IPS-18a (cell line): ENCODE data around the gene CDKN1A.
"Not testable (repeated sequence)": the region's sequence is repeated elsewhere in the genome, so short reads cannot be mapped to it uniquely, and the experiment has no call there.

Source experiments
- H3K27ac ChIP-seq: one replicate; pipeline ENCODE4 v1.5.1; 2013; ENCODE audit warnings: low read length
- H3K27me3 ChIP-seq: one replicate; pipeline ENCODE4 v1.6.1; 2013; ENCODE audit warnings: mild to moderate bottlenecking, low read length; ENCODE audit not compliant: control insufficient read depth, insufficient read depth
- H3K36me3 ChIP-seq: one replicate; pipeline ENCODE4 v1.6.1; 2013; ENCODE audit warnings: low read depth, low read length; ENCODE audit not compliant: control insufficient read depth
- H3K4me1 ChIP-seq: one replicate; pipeline ENCODE4 v1.6.1; 2013; ENCODE audit warnings: low read depth, low read length; ENCODE audit not compliant: control insufficient read depth
- H3K4me3 ChIP-seq: one replicate; pipeline ENCODE4 v1.5.1; 2013; ENCODE audit warnings: low read length
- H3K9ac ChIP-seq: one replicate; pipeline ENCODE4 v1.6.1; 2013; ENCODE audit warnings: mild to moderate bottlenecking, low read length, moderate library complexity
- H3K9me3 ChIP-seq: one replicate; pipeline ENCODE4 v1.6.1; 2013; ENCODE audit warnings: low read depth, low read length; ENCODE audit not compliant: control insufficient read depth

The CDKN1A gene

DNA sequence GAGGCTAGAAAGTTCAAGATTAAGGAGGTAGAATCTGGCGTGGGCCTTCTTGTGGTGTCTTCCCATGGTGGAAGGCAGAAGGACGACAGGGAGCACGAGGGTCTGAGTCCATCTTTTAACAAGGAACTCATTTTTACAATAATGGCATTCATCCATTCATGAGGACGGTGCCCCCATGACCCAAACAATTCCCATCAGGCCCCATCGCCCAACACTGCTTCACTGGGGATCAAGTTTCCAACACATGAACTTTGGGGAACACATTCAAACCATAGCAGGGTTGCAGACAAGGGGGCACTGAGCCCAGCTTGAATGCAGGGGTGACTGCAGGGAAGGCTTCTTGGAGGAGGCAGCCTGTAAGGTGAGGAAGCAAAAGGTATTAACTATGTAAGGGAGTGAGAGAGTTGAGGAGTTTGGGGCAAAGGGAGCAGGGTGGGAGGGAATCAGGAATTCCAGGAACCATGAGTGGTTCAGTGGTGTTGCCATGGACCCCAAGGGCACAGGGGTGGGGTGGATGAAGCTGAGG lies 24.6 kb downstream of the CDKN1A start:
- Histone ChIP-seq H3K27ac (no peak overlapping the region), H3K27me3 (no peaks in the 10 kb centered on the region), H3K4me3 (no peak overlapping the region), H3K9ac (no peak overlapping the region), H3K4me1 (no peaks in the 10 kb centered on the region), H3K36me3 (no peaks in the 10 kb centered on the region), H3K9me3 (no peaks in the 10 kb centered on the region)

DNA sequence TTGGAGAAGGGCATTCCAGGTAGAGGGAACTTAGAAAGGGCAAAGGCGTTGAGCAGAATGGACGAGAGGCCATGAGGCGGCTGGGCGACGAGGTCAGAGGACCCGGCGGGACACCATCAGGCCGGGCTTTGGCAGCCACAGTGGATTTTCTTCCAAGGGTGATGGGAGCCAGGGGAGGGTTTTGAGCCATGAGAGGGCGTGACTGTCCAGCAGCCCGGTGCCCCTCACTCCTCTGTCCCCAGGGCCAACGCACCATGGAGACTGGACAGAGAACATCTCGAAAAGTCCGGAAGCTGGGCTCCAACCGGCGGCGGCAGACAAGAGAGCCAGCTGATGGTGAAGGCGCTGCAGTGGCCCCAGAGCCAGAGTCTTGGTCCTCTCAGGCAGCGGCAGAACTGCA lies 25.5 kb downstream of the CDKN1A start:
- no peak overlapping the region for H3K4me3 ChIP-seq
- H3K9ac ChIP-seq, result no peak overlapping the region
- no peaks in the 10 kb centered on the region for H3K9me3 ChIP-seq
- no peaks in the 10 kb centered on the region for H3K36me3 ChIP-seq
- H3K27ac ChIP-seq, result no peak overlapping the region
- no peaks in the 10 kb centered on the region for H3K4me1 ChIP-seq
- H3K27me3 ChIP-seq, result no peaks in the 10 kb centered on the region

DNA sequence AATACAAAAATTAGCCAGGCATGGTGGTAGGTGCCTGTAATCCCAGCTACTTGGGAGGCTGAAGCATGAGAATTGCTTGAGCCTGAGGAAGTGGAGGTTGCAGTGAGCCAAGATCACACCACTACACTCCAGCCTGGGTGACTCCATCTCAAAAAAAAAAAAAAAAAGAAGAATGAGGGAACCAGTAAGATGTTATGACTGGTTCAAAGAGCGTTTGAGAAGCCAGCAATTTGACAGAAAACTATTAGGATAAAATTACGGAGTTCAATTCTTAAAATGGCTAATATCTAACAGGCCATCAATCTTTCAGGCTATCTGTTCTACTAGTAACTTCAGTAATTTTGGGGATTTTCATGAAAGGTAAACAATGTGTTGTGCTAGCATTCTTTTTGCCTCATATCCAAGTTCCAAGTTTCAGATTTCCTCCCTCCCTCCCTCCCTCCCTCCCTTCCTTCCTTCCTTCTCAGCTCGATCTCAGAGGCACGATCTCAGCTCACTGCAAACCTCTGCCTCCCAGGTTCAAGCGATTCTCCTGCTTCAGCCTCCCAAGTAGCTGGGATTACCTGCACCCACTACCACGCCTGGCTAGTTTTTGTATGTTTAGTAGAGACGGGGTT lies 26.6 kb downstream of the CDKN1A start:
- H3K36me3 ChIP-seq, H3K9ac ChIP-seq, H3K27me3 ChIP-seq, H3K4me3 ChIP-seq, H3K27ac ChIP-seq, H3K9me3 ChIP-seq, H3K4me1 ChIP-seq: not testable (repeated sequence)

DNA sequence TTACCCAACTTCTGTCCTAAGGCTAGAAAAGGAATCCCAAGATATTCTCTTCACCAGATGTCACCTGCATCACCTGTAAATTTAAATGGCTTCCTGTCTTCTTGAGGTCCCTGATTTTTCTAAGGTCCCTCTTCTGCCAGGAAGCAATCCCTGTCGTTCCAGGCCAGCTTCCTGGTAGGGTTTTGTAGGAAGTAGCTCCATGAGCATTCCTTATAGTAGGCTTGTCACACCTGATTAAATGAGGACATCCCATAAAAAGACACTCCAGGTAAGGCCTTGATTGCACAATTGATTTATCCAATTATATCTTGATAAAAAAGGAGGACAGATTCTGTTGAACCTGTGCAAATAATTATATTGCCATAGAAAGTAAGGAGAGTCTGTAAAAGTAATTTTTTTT lies 27.8 kb downstream of the CDKN1A start:
- H3K9ac ChIP-seq, result no peak overlapping the region
- H3K27ac ChIP-seq, result no peak overlapping the region
- H3K36me3 ChIP-seq, result no peaks in the 10 kb centered on the region
- no peak overlapping the region for H3K4me3 ChIP-seq
- H3K27me3 ChIP-seq, result no peaks in the 10 kb centered on the region
- H3K9me3 ChIP-seq, result no peaks in the 10 kb centered on the region
- H3K4me1 ChIP-seq, result no peaks in the 10 kb centered on the region

DNA sequence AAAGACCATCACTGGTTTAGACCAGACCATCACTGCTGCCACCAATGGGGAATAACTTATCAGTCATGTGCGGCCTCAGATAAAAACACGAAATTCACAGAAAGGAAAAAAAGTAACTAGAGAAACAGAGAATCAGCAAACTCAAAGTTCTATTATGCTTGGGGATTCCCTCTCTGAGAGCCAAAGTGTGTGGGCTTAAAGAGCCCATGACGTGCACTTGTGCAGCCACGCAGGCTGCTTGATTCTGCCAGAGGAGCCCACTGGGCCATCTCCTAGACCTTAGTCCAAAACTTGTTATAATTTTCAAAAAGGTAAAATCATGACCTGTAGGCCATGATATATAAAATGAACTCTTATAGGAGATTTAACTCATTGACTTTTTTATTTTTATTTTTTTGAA lies 34.3 kb downstream of the CDKN1A start:
- Histone ChIP-seq H3K27ac (no peak overlapping the region), H3K9ac (no peak overlapping the region), H3K36me3 (no peaks in the 10 kb centered on the region), H3K4me1 (peaks cover 6% of the 10 kb centered on the region), H3K27me3 (no peaks in the 10 kb centered on the region), H3K9me3 (no peaks in the 10 kb centered on the region), H3K4me3 (no peak overlapping the region)

DNA sequence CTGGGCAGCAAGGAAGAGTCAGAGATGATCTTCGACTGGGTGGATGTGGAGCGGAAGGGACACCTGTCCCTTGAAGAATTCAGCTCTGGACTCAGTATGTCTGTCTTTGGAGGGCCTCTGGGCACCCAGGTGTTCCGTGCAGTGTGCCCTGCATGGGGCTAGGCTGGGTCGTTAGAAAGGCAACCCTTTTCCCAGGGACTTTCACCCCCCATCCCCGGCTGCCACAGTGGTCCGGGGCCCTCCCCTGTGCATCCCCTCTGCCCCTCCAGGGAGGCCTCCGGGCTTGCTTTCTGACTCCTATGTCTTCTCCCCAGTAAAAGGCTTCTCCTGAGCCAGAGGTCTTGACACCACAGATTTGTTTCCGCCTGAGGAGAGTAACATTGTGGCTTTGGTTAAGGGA lies 35.3 kb downstream of the CDKN1A start:
- H3K36me3 ChIP-seq, result no peaks in the 10 kb centered on the region
- no peak overlapping the region for H3K4me3 ChIP-seq
- no peak overlapping the region for H3K9ac ChIP-seq
- H3K27me3 ChIP-seq, result no peaks in the 10 kb centered on the region
- H3K9me3 ChIP-seq, result no peaks in the 10 kb centered on the region
- peaks cover 6% of the 10 kb centered on the region for H3K4me1 ChIP-seq
- H3K27ac ChIP-seq, result no peak overlapping the region

DNA sequence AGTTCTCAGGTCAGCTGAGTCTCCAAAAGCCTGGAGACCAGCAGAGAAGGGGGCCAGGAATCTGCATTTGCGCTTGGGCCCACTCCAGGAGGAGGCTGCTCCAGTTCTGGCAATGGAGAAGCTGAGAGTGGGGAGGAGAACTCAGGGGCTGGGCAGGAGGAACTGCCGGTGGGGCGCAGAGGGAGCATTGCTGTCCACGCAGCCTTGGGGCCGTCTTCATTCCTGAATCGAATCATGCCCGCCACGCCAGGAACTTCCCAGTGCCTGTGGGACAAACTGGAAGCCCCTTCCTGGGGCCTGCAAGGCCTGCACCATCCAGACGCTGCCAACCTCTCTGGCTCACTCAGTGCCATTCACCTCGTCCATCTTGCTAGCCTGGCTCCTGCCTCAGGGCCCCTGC lies 36.0 kb downstream of the CDKN1A start:
- Histone ChIP-seq H3K4me3 (no peak overlapping the region), H3K27ac (no peak overlapping the region), H3K36me3 (no peaks in the 10 kb centered on the region), H3K9ac (no peak overlapping the region), H3K27me3 (no peaks in the 10 kb centered on the region), H3K4me1 (peaks cover 6% of the 10 kb centered on the region), H3K9me3 (no peaks in the 10 kb centered on the region)

DNA sequence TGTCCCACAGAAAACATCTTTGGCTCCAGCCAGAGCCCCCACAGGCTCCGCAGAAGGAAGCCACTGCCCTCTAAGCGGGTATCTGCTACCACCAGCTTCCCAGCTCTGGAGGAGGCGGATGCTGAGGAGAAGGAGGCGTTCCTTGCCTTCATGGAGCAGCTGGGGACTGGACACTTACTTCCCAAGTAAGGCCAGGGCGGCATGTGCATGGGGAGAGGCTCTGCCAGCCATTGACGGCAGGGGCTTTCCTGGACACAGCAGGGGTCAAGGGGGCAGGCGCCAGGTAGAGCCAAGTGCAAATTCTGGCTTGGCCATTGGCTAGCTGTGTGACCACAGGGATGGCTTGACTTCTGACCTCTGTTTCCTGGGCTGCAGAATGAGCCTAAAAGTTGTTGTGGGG lies 37.0 kb downstream of the CDKN1A start:
- no peaks in the 10 kb centered on the region for H3K36me3 ChIP-seq
- no peak overlapping the region for H3K27ac ChIP-seq
- H3K4me3 ChIP-seq, result no peak overlapping the region
- H3K9ac ChIP-seq, result no peak overlapping the region
- peaks cover 6% of the 10 kb centered on the region for H3K4me1 ChIP-seq
- no peaks in the 10 kb centered on the region for H3K9me3 ChIP-seq
- no peaks in the 10 kb centered on the region for H3K27me3 ChIP-seq

DNA sequence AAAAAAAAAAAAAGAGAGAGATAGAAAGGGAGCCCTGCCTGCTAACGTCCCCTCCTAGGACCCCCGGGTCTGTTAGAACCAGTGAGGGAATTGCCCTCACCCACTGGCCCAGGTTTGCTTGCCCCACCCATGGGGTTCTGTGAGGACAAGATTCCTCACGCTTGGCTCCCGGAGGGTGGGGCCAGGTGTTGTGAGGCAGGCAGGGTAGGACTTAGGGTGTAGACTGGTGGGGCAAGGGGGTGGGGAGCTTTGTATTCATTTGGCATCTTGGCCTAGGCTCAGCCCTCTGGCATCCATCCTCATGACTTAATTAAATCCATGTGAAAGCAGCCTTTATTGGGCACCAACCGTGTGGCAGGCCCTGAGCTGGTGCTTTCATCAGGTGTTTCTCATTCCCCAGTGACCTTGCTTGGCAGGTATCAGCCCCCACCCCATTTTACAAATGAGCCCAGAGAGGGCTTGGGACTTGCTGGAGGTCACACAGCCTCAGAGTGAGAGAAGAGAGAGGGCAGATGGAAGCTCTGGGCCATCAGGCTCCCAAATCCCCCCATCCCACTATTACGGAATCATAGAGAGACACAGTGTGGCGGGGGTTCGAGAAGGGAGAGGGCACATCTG lies 38.1 kb downstream of the CDKN1A start:
- no peak overlapping the region for H3K9ac ChIP-seq
- no peaks in the 10 kb centered on the region for H3K9me3 ChIP-seq
- no peaks in the 10 kb centered on the region for H3K36me3 ChIP-seq
- no peak overlapping the region for H3K4me3 ChIP-seq
- H3K4me1 ChIP-seq, result peaks cover 6% of the 10 kb centered on the region
- H3K27ac ChIP-seq, result no peak overlapping the region
- no peaks in the 10 kb centered on the region for H3K27me3 ChIP-seq

DNA sequence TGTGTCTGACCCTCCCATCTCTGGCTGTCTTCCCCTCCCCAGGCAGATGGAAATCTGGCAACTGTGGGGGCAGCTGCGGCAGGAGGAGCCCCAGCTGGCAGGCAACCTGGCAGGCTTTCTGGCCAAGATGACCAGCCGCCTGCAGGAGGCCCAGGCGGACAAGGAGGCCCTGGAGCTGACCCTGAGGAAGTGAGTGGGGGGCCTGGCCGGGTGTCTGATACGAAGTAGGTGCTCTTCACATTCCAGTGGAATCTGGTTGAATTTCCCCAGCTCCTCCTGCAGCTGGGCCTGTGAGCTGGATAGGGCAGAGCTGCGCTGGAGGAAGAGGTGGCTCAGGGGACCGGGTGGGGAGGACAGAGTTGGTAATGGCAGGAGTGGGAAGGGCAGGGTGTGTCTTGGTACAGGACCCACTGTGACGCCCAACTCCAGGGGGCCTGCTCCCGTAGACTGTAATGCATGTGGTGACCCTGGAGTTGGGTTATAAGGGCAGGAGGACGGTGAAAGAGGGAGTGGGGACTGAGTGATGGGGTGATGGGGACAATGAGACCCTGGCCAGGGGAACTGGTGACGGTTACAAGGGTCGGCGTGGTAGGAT lies 38.8 kb downstream of the CDKN1A start:
- H3K27me3 ChIP-seq, result no peaks in the 10 kb centered on the region

DNA sequence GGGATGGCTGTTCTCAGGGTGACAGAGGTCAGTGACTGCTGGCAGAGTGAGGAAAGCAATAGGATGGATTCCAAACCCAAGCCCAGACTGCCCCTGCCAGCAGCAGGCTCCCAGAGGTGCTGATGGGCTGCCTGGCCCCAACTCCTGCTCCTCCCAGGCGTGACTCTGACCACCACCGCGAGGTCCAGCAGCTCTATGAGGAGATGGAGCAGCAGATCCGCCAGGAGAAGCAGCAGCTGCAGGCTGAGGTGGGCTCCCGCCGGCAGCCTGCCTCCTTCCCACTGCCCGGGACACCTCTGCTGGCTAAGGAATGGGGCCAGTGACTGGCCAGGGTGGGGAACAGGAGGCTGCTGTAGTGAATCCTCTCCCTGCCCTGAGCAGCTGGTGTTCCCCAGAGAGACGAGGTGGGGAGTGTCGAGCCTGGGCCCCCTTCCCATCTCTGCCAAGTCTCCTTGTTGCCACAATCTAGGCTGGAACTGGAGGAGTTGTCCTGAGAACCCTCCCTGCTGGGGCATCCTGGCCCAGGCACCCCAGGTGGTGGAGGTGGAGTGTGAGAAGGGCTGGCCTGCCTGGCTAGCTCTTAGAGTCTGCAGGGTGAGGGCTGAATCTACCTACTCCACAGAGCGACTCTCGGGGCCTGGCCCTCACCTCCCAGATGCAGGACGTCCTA lies 39.5 kb downstream of the CDKN1A start:
- H3K27me3 ChIP-seq, result no peaks in the 10 kb centered on the region
- no peak overlapping the region for H3K4me3 ChIP-seq
- H3K36me3 ChIP-seq, result no peaks in the 10 kb centered on the region
- peaks cover 6% of the 10 kb centered on the region for H3K4me1 ChIP-seq
- H3K27ac ChIP-seq, result no peak overlapping the region
- H3K9ac ChIP-seq, result no peak overlapping the region
- no peaks in the 10 kb centered on the region for H3K9me3 ChIP-seq

More for the DNA sequence above, 38.8 kb downstream of the CDKN1A start:
- peaks cover 6% of the 10 kb centered on the region for H3K4me1 ChIP-seq
- no peak overlapping the region for H3K9ac ChIP-seq
- no peak overlapping the region for H3K4me3 ChIP-seq
- no peak overlapping the region for H3K27ac ChIP-seq
- no peaks in the 10 kb centered on the region for H3K9me3 ChIP-seq
- H3K36me3 ChIP-seq, result no peaks in the 10 kb centered on the region
